ENCODE data around the gene LMAN1L.

LMAN1L gene

GRCh38 chr15:74808078-74808839 is 4.4 kb upstream of the LMAN1L start:
- no peak overlapping the region for H3K27ac ChIP-seq (ENCODE audit: low read depth, low read length)
- H3K9me3 ChIP-seq (ENCODE audit: control insufficient read depth, insufficient read depth, low read length): no peaks in the 10 kb centered on the region
- TF ChIP-seq CTCF (IDR thresholded peaks at IDR 0.05; ENCODE audit: low read depth, low read length, poor library complexity, severe bottlenecking) (no peak), EZH2phosphoT487 (IDR thresholded peaks at IDR 0.05; ENCODE audit: borderline replicate concordance, low read length) (no peak)
- peaks cover 8% of the 10 kb centered on the region for H3K4me1 ChIP-seq (ENCODE audit: control insufficient read depth, low read length)
- H3K36me3 ChIP-seq (ENCODE audit: control insufficient read depth, low read length): peaks cover 18% of the 10 kb centered on the region
- no peak overlapping the region for H3K4me2 ChIP-seq (ENCODE audit: low read length)
- H3K4me3 ChIP-seq (ENCODE audit: low read length): no peak overlapping the region
- peaks cover 8% of the 10 kb centered on the region for H3K27me3 ChIP-seq (ENCODE audit: control insufficient read depth, low read length)
- no peaks in the 10 kb centered on the region for H4K20me1 ChIP-seq (ENCODE audit: control insufficient read depth, insufficient read depth, low read depth, low read length)
- H3K79me2 ChIP-seq (ENCODE audit: control insufficient read depth, low read length): no peaks in the 10 kb centered on the region
- H3K9me2 ChIP-seq (replicated peaks; ENCODE audit: control insufficient read depth, low read length): no peaks in the 10 kb centered on the region
- peaks cover 26% of the 10 kb centered on the region for H3F3A ChIP-seq (ENCODE audit: control insufficient read depth, insufficient read depth)

GRCh38 chr15:74808840-74809229 is 3.8 kb upstream of the LMAN1L start:
- Histone ChIP-seq H3F3A (ENCODE audit: control insufficient read depth, insufficient read depth) (peaks cover 26% of the 10 kb centered on the region), H3K36me3 (ENCODE audit: control insufficient read depth, low read length) (peaks cover 12% of the 10 kb centered on the region), H4K20me1 (ENCODE audit: control insufficient read depth, insufficient read depth, low read depth, low read length) (no peaks in the 10 kb centered on the region), H3K9me2 (replicated peaks; ENCODE audit: control insufficient read depth, low read length) (no peaks in the 10 kb centered on the region), H3K27me3 (ENCODE audit: control insufficient read depth, low read length) (peaks cover 8% of the 10 kb centered on the region), H3K9me3 (ENCODE audit: control insufficient read depth, insufficient read depth, low read length) (no peaks in the 10 kb centered on the region), H3K79me2 (ENCODE audit: control insufficient read depth, low read length) (no peaks in the 10 kb centered on the region), H3K4me3 (ENCODE audit: low read length) (no peak overlapping the region), H3K4me2 (ENCODE audit: low read length) (no peak overlapping the region), H3K4me1 (ENCODE audit: control insufficient read depth, low read length) (peaks cover 8% of the 10 kb centered on the region), H3K27ac (ENCODE audit: low read depth, low read length) (no peak overlapping the region)
- peak; percentile 19 for TF ChIP-seq CTCF (IDR thresholded peaks at IDR 0.05; ENCODE audit: low read depth, low read length, poor library complexity, severe bottlenecking)
- no peak for TF ChIP-seq EZH2phosphoT487 (IDR thresholded peaks at IDR 0.05; ENCODE audit: borderline replicate concordance, low read length)

- no peak overlapping the region for H3K4me3 ChIP-seq (ENCODE audit: low read length)
- H3K27me3 ChIP-seq (ENCODE audit: control insufficient read depth, low read length): peaks cover 8% of the 10 kb centered on the region
- H4K20me1 ChIP-seq (ENCODE audit: control insufficient read depth, insufficient read depth, low read depth, low read length): no peaks in the 10 kb centered on the region
- TF ChIP-seq EZH2phosphoT487 (IDR thresholded peaks at IDR 0.05; ENCODE audit: borderline replicate concordance, low read length) (no peak), CTCF (IDR thresholded peaks at IDR 0.05; ENCODE audit: low read depth, low read length, poor library complexity, severe bottlenecking) (no peak)
- H3K79me2 ChIP-seq (ENCODE audit: control insufficient read depth, low read length): no peaks in the 10 kb centered on the region
- no peaks in the 10 kb centered on the region for H3K9me3 ChIP-seq (ENCODE audit: control insufficient read depth, insufficient read depth, low read length)
- H3K36me3 ChIP-seq (ENCODE audit: control insufficient read depth, low read length): peaks cover 8% of the 10 kb centered on the region
- peaks cover 8% of the 10 kb centered on the region for H3K4me1 ChIP-seq (ENCODE audit: control insufficient read depth, low read length)
- no peak overlapping the region for H3K27ac ChIP-seq (ENCODE audit: low read depth, low read length)
- H3K4me2 ChIP-seq (ENCODE audit: low read length): no peak overlapping the region
- no peaks in the 10 kb centered on the region for H3K9me2 ChIP-seq (replicated peaks; ENCODE audit: control insufficient read depth, low read length)
- peaks cover 22% of the 10 kb centered on the region for H3F3A ChIP-seq (ENCODE audit: control insufficient read depth, insufficient read depth)
Observed at GRCh38 chr15:74809242-74809641, 3.4 kb upstream of the LMAN1L start.

Measured in DOHH2 (cell line).